22Rv1 (cell line): Measurements from ENCODE around the gene FHIT.

ENCODE experiments used
- CTCF ChIP-seq: fragments of 450-650 bp; IDR thresholded peaks from 2 replicates; pipeline ENCODE4 v1.5.1; 2017; ENCODE audit warnings: mild to moderate bottlenecking
- ZFX ChIP-seq: fragments of 450-650 bp; IDR thresholded peaks from 2 replicates; pipeline ENCODE4 v1.6.1; 2017; ENCODE audit warnings: antibody characterized with exemption, borderline replicate concordance

DNA sequence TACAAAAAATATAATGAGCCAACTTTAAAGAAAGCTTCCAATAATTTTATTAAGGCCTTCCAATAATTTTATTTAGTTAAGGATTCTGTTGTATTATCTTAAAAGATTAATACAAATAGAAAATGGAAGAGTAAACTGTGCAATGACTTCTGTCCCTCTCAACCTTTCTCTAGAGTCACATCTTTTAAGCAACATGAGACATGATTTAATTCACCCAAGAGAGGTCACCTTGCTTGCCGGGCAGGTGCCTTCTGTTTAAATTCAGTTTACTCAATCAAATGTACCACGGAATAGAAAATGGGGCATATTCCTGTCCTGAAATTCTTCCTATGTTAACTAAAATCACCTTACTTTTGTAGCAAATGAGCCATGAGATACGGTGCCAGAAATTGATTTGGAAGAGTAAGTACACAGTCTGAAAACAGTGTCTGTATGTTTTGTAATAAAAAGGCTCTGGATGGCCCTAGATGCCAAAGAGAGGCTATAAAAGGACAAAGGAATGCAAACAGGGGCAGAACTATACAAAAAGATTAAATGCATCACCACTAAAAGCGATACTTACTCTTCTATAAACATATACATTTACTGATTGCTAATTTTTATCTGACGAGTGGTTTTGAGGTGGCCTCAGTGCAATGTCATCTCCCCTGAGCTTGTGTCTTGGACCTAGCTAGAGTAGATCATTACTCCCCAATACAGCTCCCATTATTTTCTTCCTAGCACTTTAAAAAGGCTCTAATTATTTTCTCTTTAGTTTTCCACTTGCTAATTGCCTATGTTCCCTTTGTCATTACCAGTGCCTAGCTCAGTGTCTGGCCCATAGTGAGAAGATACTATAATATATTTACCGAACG is 134.0 kb downstream of the FHIT start:
- TF ChIP-seq CTCF (no peak), ZFX (no peak)
